AG09319 (cell line): ENCODE measurements around the gene LZTS2.

Experiments used
- DNase-seq: peaks from one replicate; pipeline ENCODE4 v3.0.0-alpha.2; 2010; ENCODE audit warnings: low read depth; ENCODE audit errors: extremely low read depth
- TF ChIP-seq, protein P1 (sequence below): IDR thresholded peaks from 2 replicates; pipeline ENCODE4 v1.5.1; 2011; ENCODE audit warnings: low read depth, mild to moderate bottlenecking, inconsistent platforms, low read length, moderate library complexity

LZTS2 gene

DNA sequence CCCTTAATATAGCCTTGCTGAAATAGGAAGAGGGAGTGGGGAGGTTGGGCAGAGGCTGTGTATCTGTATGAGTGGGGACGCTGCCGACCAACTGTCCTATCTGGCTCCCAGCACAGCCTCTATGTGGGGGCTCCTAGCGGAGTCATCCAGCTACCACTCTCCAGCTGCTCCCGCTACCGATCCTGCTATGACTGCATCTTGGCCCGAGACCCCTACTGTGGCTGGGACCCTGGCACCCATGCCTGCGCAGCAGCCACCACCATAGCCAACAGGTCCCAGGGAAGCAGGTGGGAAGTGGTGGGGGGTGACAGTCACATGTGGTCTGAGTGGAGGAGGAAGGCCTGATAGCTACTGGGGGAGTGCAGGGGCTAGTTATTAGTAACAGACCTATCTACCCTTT is 18.9 kb upstream of the LZTS2 start:
- TF ChIP-seq, protein P1, sequence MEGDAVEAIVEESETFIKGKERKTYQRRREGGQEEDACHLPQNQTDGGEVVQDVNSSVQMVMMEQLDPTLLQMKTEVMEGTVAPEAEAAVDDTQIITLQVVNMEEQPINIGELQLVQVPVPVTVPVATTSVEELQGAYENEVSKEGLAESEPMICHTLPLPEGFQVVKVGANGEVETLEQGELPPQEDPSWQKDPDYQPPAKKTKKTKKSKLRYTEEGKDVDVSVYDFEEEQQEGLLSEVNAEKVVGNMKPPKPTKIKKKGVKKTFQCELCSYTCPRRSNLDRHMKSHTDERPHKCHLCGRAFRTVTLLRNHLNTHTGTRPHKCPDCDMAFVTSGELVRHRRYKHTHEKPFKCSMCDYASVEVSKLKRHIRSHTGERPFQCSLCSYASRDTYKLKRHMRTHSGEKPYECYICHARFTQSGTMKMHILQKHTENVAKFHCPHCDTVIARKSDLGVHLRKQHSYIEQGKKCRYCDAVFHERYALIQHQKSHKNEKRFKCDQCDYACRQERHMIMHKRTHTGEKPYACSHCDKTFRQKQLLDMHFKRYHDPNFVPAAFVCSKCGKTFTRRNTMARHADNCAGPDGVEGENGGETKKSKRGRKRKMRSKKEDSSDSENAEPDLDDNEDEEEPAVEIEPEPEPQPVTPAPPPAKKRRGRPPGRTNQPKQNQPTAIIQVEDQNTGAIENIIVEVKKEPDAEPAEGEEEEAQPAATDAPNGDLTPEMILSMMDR = no peak
- no peak for DNase-seq

DNA sequence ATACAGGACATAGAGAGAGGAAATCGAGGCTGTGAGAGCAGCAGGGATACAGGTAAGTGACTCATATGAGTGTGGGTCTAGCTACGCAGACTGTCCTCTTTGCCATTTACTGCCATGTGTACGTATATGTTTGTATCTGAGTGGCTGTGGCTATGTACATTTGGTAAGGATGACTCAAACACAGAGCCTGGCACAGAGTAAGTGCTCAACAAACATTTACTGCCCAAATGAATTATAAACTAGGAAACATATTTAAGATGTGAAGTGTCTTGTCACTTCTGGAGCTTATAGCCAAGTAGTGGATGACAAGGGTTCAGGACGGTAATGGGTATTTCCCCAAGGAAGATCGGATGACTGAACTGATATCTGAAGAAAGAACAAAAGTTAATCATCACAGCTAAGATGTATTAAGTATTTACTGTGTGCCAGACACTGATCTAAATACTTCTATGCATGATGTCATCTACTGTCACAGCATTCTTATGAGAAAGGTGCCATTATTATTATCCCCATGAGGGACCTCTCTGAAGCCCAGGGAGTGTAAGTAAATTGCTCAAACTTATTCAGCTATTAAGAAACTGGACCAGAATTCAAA is 18.3 kb upstream of the LZTS2 start:
- DNase-seq = no peak
- TF ChIP-seq, protein P1 = no peak

DNA sequence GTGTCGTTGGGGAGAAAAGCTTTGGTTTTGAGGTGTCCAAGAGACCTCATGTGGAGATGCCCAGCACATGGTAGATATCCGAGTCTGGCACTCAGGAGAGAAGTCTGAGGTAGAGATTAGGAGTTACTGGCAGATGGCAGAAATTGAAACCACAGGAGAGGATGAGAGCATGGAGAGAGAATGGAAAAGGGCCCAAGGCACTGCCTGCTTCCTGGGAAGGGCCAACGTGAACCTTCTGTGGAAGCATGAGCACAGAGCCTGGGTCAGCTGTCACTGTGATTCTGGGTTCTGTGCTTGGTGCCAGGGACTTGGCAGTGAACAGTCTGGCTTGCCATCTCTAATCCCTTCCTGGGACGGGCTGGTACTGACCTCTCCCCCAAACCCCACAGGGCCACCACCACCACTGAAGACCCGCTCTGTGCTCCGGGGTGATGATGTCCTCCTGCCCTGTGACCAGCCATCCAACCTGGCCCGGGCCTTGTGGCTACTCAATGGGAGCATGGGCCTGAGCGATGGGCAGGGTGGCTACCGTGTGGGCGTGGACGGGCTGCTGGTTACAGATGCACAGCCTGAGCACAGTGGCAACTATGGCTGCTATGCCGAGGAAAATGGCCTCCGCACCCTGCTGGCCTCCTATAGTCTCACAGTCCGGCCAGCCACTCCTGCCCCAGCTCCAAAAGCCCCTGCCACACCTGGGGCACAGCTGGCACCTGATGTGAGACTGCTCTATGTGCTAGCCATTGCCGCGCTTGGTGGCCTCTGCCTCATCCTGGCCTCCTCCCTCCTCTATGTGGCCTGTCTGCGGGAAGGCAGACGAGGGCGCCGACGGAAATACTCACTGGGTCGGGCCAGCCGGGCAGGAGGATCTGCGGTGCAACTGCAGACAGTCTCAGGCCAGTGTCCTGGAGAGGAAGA is 16.4 kb upstream of the LZTS2 start:
- TF ChIP-seq, protein P1 = no peak
- DNase-seq = no peak

DNA sequence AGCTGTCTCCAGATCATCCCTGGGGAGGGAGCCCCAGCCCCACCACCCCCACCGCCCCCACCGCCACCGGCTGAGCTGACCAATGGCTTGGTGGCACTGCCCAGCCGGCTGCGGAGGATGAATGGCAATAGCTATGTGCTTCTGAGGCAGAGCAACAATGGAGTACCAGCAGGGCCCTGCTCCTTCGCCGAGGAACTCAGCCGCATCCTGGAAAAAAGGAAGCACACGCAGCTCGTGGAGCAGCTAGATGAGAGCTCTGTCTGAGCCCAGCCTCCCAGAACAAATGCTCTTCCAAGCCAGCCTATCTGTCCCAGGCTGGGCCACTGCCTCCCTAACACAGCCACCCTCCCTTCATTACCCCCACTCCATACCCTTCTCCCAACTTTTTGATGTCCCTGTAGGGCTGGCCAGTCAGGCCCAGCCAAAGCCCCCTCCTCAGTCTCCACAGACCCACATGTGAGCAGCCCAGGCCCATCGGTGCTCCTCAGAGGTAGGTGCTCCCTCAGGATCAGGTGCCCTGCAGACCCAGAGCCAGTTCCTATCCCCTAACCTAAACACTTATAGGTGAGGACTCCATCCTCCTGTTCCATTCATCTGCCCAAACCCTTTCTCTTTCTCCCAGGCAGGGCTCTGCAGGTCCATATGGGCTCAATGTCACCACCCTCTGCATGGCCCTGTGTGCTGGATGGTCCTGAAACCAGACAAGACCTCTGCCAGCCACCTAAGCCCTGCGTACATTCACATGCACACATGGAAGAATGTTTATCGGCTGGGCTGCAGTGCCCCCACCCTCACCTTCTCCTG is 15.5 kb upstream of the LZTS2 start:
- TF ChIP-seq, protein P1 = no peak
- DNase-seq = no peak

DNA sequence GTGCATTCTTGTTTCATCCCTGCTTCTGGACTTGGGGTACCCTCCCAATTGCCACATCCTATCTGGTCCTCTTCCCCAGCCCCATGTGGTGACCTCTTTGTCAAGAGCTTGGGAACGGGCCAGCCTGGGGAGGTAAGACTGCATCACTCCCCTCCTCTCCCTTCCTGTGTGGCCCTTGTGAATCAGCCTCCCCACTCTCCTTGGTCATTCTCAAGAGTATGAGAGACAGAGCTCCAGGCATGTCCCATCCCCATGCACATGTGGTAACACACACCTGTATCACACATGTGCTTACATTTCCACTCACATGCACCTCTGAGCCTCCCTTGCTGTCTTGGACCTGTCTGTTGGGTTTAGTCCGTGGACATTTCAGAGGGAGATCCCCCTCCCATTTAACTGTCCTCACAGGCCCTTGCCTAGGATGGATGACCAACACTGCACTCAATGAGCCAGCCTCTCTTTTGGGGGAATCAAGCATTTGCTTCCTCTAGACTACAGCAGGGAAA is 14.9 kb upstream of the LZTS2 start:
- no peak for DNase-seq

DNA sequence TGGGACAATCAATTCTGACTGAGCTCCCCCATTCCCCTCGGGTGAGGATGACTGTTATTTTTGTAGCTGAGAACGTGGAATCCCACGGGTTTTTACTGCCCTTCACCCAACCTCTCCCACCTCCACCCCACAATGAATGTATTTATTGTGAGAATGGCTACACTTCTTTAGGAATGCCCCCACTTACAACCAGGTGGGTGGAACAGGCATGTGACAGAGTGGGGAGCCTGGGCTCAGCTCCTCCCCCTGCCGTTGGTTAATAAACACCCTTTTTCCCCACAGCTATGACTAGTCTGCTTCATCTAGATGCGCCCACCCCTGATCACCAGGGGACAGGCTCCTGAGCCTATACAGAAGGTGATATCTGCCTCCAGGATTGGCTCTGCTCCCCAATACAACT is 14.3 kb upstream of the LZTS2 start:
- no peak for DNase-seq
- TF ChIP-seq, protein P1 = no peak

More for the DNA sequence above, 14.9 kb upstream of the LZTS2 start:
- TF ChIP-seq, protein P1 = no peak
